HUES6 (cell line): ENCODE data around the gene ROBO2.

Experiments used
- H3K27ac ChIP-seq: 2 replicates; pipeline ENCODE4 v1.7.0; 2013; ENCODE audit warnings: low read depth, mild to moderate bottlenecking, low read length, inconsistent platforms
- H3K27me3 ChIP-seq: 2 replicates; pipeline ENCODE4 v1.6.1; 2013; ENCODE audit warnings: low read length; ENCODE audit not compliant: control insufficient read depth, insufficient read depth
- H3K36me3 ChIP-seq: 2 replicates; pipeline ENCODE4 v1.6.1; 2013; ENCODE audit warnings: low read length; ENCODE audit not compliant: control insufficient read depth, insufficient read depth
- H3K4me1 ChIP-seq: 2 replicates; pipeline ENCODE4 v1.6.1; 2013; ENCODE audit warnings: low read length; ENCODE audit not compliant: control insufficient read depth, insufficient read depth
- H3K4me3 ChIP-seq: 2 replicates; pipeline ENCODE4 v1.5.1; 2013; ENCODE audit warnings: low read depth, low read length
- H3K9ac ChIP-seq: one replicate; pipeline ENCODE4 v1.6.1; 2013; ENCODE audit warnings: mild to moderate bottlenecking, low read length
- H3K9me3 ChIP-seq: 2 replicates; pipeline ENCODE4 v1.6.1; 2013; ENCODE audit warnings: low read depth, low read length; ENCODE audit not compliant: control insufficient read depth, insufficient read depth

ROBO2 gene

DNA sequence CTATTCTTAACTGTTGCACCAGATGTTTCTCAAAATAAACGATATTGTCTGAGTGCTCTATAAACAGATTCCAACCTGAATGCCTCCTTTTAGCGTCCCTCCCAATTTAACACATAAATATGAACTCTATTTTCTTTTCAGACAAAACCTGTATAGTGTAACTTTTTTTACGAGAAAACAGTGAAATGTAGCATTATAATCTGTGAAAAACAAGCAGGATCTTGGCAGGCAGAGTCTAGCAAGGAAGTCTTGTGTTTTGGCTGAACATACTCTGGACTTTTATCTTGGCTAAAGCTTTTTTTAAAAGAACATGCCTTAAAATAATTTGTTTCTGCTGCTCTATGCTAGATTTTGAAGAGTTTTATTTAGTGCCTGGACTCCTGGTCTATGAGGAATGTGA lies 150.5 kb downstream of the ROBO2 start:
- no peak overlapping the region for H3K27ac ChIP-seq
- no peak overlapping the region for H3K9ac ChIP-seq
- H3K4me1 ChIP-seq, result no peaks in the 10 kb centered on the region
- H3K27me3 ChIP-seq, result no peaks in the 10 kb centered on the region
- no peak overlapping the region for H3K4me3 ChIP-seq
- no peaks in the 10 kb centered on the region for H3K9me3 ChIP-seq
- no peaks in the 10 kb centered on the region for H3K36me3 ChIP-seq

DNA sequence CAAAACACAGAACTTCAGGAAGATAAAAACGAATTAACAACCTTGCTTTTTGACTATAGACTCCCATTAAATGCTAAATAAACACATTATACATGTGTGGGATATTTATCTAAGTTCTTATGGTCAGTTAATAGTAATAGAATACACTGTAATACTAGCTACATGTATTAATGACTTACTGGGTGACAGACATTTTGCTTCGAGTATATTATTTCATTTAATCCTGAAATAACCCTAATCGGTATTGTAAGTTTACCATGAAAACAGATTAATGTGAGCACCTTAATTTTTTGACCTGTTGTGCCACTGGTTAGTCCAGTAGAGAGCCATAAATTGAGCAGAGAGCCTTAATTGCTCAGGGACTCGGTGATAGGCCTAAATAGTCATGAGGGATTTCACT lies 151.1 kb downstream of the ROBO2 start:
- Histone ChIP-seq H3K9ac (no peak overlapping the region), H3K36me3 (no peaks in the 10 kb centered on the region), H3K4me1 (no peaks in the 10 kb centered on the region), H3K9me3 (no peaks in the 10 kb centered on the region), H3K4me3 (no peak overlapping the region), H3K27me3 (no peaks in the 10 kb centered on the region), H3K27ac (no peak overlapping the region)

DNA sequence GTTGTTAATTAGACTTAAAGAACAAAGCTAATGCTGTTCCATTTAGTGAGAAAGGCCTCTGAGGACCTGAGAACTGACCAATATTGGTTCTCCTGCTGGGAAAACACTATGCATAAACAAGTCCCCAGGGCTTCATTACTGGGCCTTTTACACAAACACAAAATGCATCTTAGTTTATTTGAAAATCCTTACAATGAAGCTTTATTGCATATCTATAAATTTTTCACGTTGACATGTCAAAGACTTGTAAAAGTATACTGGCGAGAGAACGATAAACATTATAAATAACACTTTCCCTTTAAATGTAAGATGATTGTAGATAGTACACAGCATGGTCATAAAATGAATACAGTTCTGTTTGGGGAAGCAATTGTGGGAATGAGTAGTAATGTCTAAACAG lies 151.7 kb downstream of the ROBO2 start:
- Histone ChIP-seq H3K9ac (no peak overlapping the region), H3K27ac (no peak overlapping the region), H3K36me3 (no peaks in the 10 kb centered on the region)

DNA sequence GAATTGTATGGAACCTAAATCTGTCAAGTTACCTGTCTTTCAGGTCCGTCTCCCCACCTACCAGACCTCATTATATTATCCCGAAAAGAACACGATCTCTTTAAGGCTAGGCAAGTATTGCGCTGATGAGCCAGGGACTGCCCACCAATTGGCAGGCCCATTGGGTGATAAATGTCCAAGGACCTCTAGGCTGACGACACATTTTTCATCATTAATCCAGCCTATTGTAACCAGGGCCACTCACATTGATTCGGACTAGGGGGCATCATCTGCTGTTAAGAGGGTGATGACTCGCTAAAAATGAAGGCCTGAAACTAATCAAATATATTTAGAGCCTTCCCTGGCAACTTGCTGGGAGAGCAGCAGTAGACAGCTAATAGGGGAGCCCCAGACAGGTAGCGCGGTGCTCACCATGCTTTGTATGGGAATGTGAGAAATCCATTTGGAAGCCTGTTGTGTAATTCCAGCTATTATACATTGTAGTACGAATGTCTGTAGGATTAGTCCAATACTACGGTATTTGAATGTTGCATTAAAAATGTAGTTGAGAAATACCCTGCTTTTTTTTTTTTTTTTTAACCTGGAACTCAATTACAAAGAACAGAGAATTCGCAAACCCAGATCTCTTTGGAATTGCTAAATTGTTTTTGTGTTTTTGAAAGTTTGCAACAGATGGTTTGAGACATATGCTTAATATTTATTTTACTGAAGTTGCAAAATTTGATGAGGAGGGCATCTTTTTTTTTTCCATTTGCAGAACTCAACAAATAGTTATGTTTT lies 156.1 kb downstream of the ROBO2 start:
- Histone ChIP-seq H3K27ac (no peak overlapping the region), H3K36me3 (no peaks in the 10 kb centered on the region), H3K9ac (no peak overlapping the region)

More for the DNA sequence above, 151.7 kb downstream of the ROBO2 start:
- Histone ChIP-seq H3K4me1 (no peaks in the 10 kb centered on the region), H3K27me3 (no peaks in the 10 kb centered on the region), H3K9me3 (no peaks in the 10 kb centered on the region), H3K4me3 (no peak overlapping the region)

DNA sequence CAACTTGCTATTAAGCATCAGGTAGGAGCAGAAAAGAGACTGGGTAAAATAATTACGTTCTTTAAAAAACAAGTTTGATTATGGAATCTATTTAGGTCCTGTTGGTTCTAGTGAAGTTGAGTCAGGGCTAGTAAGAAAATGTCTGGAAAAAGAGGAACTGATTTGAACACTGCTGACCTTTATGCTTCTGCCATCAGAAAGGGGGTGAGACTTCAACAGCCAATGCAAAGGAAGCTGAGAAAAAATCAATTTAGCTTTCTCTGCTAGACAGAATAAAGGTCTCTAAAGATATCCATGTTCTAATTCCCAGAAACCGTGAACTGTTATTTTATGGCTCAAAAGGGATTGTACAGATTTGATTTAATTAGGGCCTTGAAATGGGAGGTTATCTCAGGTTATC lies 157.5 kb downstream of the ROBO2 start:
- H3K9me3 ChIP-seq, result no peaks in the 10 kb centered on the region
- H3K4me1 ChIP-seq, result no peaks in the 10 kb centered on the region
- no peak overlapping the region for H3K27ac ChIP-seq
- H3K36me3 ChIP-seq, result no peaks in the 10 kb centered on the region
- H3K4me3 ChIP-seq, result no peak overlapping the region
- no peak overlapping the region for H3K9ac ChIP-seq
- no peaks in the 10 kb centered on the region for H3K27me3 ChIP-seq

More for the DNA sequence above, 156.1 kb downstream of the ROBO2 start:
- Histone ChIP-seq H3K27me3 (no peaks in the 10 kb centered on the region), H3K4me3 (no peak overlapping the region), H3K9me3 (no peaks in the 10 kb centered on the region), H3K4me1 (no peaks in the 10 kb centered on the region)

DNA sequence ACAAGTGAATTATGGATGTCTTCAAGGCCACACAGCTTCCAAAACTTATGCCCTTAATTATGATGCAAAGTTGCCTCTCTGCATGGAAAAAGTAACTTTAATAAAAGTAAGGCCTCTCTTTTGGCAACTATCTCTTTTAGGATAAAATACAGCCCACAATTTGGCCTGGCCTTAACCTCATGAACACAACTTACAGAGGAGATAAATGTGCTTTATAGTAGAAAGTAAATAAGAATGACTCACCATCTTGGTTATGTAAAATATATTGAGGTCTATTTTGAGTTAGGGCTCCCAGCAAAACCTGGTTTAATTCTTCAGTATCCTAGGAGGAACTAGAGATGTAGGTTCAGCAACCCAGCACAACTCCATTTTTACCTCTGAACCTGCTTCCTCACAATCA lies 164.0 kb downstream of the ROBO2 start:
- H3K4me1 ChIP-seq, result no peaks in the 10 kb centered on the region; the same call in 1 of the 2 replicates
- H3K9me3 ChIP-seq, result no peaks in the 10 kb centered on the region
- no peaks in the 10 kb centered on the region for H3K27me3 ChIP-seq
- H3K9ac ChIP-seq, result no peak overlapping the region
- no peaks in the 10 kb centered on the region for H3K36me3 ChIP-seq
- no peak overlapping the region for H3K27ac ChIP-seq
- H3K4me3 ChIP-seq, result no peak overlapping the region

DNA sequence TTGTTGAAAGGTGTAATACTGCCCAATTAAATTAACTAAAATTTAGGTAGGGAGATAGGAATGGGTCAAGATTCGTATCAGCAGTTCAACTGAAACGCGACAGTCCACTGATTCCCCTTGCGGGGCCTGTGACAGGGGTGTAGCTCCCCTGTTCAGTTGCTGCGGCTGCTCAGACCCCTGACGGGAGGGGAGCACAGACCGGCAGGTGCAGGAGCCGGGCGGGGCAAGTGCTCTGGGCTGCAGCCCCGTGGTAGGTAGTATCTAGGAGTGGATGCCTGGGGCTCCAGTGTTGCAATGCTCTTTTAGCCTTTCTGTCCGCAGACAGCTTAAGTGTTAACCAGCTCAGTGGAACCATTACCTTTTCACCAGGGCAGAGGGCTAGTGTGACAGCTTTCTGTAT lies 164.9 kb downstream of the ROBO2 start:
- Histone ChIP-seq H3K9me3 (no peaks in the 10 kb centered on the region), H3K4me3 (no peak overlapping the region), H3K9ac (no peak overlapping the region), H3K36me3 (no peaks in the 10 kb centered on the region), H3K27me3 (no peaks in the 10 kb centered on the region), H3K27ac (no peak overlapping the region), H3K4me1 (no peaks in the 10 kb centered on the region; the same call in 1 of the 2 replicates)

DNA sequence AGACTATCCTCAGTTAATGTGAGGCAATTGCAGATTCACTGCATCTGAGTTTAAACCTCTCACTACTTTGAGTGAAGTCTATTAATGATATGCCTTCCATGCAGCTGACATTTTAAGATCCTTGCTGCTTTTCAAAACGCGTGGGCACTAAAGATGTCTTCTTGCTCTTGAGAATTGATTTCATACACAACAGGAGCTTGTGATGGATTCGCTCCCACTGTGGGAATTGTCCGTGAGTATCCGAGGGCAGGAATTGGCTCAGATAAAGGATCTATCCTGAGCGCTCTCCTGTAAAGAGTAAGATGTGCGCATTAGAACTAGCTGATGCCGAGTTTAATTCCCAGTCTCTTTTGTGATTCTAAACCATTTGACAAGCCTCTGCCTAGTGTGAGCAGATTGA lies 167.9 kb downstream of the ROBO2 start:
- H3K9ac ChIP-seq, result no peak overlapping the region
- no peaks in the 10 kb centered on the region for H3K9me3 ChIP-seq
- H3K27ac ChIP-seq, result no peak overlapping the region
- no peak overlapping the region for H3K4me3 ChIP-seq
- H3K4me1 ChIP-seq, result no peaks in the 10 kb centered on the region; the same call in 1 of the 2 replicates
- H3K36me3 ChIP-seq, result no peaks in the 10 kb centered on the region
- H3K27me3 ChIP-seq, result no peaks in the 10 kb centered on the region

DNA sequence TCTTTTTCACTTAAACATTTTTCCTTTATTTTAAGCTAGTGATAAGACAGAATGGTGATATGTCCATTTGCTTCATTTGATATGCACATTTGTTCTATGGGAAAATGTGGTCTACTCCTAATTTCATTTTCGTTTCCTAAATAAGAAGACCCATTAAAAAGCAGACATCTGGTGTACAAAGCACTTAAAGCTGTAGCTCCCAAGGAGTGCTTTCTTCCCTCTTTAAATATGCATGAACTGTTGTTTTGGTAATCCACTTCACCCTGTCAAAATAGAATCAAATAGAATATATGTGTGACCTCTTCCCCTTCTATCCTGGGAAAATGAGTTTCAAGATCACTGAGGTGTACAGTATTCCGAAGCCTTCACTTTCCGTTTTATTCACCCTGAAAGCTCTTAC lies 182.8 kb downstream of the ROBO2 start:
- Histone ChIP-seq H3K36me3 (no peaks in the 10 kb centered on the region), H3K4me1 (no peaks in the 10 kb centered on the region), H3K27ac (no peak overlapping the region), H3K9me3 (no peaks in the 10 kb centered on the region), H3K27me3 (no peaks in the 10 kb centered on the region), H3K9ac (no peak overlapping the region), H3K4me3 (no peak overlapping the region)

DNA sequence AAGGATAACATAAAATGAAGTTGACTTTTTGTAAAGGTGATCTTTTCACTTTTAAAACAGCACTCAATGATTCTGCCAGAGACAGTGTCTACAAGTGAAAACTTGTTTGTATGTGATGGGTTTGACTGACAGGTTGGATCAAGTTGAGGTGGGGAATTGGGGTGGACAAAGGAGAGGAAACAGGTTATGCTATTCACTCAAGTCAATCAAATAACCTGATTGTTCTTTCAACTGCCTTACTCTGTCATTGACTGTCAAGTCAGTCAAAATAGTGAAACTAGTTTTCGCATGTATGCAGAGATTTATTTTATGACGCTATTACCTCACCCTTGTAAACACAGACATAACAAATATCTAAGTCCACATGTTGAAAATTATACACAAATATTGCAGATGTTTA lies 187.7 kb downstream of the ROBO2 start:
- Histone ChIP-seq H3K9ac (no peak overlapping the region), H3K4me1 (no peaks in the 10 kb centered on the region), H3K36me3 (no peaks in the 10 kb centered on the region), H3K9me3 (no peaks in the 10 kb centered on the region), H3K4me3 (no peak overlapping the region), H3K27me3 (no peaks in the 10 kb centered on the region), H3K27ac (no peak overlapping the region)

DNA sequence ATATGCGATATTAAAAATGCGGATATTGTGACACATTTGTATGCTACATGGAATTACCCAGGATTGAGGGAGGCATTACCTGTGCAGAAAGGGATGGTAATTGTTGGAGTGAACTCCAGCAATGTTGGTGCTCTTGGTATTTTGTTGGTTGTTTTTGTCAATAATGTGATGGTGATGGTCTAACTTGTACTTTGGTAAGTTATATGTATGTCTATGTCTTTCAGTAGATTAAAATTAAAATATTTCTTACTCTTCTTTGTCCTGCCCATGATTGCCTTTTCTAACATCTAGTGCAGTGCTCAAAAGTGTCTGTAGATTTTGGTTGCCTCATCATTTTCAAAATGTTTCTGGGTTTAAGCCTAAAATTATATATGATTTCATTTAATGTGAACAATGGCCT lies 192.7 kb downstream of the ROBO2 start:
- Histone ChIP-seq H3K9me3 (no peaks in the 10 kb centered on the region), H3K4me1 (no peaks in the 10 kb centered on the region; the same call in 1 of the 2 replicates), H3K27me3 (no peaks in the 10 kb centered on the region), H3K9ac (no peak overlapping the region), H3K4me3 (no peak overlapping the region), H3K36me3 (no peaks in the 10 kb centered on the region), H3K27ac (no peak overlapping the region)
